ENCODE data around the gene ARID1B.

Gene ARID1B

DNA sequence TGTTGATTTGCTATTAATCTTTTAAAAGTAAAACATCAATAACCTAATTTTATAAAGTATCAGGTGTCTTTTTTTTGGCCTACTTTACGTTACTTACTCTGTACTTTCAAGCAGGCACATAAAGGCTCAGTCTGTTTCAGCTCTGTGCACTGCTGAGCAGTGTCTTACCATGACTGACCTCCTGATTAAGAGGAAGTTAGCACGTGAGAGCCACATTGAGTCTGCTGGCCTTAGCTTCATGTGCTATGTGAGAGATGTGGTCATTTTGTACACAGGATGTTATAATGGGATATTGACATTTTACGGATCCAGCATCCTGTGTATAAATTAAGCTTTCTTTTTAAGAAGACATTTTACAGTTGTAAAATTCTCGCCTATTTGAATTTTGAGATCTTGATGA, 31.9 kb downstream of the ARID1B start:
- H3K27ac ChIP-seq (ENCODE audit: low read depth, low read length, poor library complexity, severe bottlenecking): peak overlapping the region; percentile 67
- H3K79me2 ChIP-seq (ENCODE audit: insufficient read depth, low read length): peaks cover 98% of the 10 kb centered on the region
- H4K20me1 ChIP-seq (ENCODE audit: insufficient read depth, low read length): no peaks in the 10 kb centered on the region
- H3K4me1 ChIP-seq (ENCODE audit: insufficient read depth, low read length, severe bottlenecking): peaks cover 70% of the 10 kb centered on the region
- peaks cover 18% of the 10 kb centered on the region for H3K36me3 ChIP-seq (ENCODE audit: insufficient read depth, low read length)
- no peak overlapping the region for H2AFZ ChIP-seq (ENCODE audit: low read length)
- H3K9me2 ChIP-seq (ENCODE audit: low read depth, low read length): no peaks in the 10 kb centered on the region
- peak overlapping the region; percentile 39 for H3K9ac ChIP-seq (ENCODE audit: low read length)
- H3K9me3 ChIP-seq (ENCODE audit: low read length): no peaks in the 10 kb centered on the region
- peak overlapping the region; percentile 69 for H3K4me2 ChIP-seq (ENCODE audit: low read length)
- no peak for TF ChIP-seq EZH2 (IDR thresholded peaks at IDR 0.05; ENCODE audit: borderline replicate concordance, low read length)
- TF ChIP-seq, protein P1, sequence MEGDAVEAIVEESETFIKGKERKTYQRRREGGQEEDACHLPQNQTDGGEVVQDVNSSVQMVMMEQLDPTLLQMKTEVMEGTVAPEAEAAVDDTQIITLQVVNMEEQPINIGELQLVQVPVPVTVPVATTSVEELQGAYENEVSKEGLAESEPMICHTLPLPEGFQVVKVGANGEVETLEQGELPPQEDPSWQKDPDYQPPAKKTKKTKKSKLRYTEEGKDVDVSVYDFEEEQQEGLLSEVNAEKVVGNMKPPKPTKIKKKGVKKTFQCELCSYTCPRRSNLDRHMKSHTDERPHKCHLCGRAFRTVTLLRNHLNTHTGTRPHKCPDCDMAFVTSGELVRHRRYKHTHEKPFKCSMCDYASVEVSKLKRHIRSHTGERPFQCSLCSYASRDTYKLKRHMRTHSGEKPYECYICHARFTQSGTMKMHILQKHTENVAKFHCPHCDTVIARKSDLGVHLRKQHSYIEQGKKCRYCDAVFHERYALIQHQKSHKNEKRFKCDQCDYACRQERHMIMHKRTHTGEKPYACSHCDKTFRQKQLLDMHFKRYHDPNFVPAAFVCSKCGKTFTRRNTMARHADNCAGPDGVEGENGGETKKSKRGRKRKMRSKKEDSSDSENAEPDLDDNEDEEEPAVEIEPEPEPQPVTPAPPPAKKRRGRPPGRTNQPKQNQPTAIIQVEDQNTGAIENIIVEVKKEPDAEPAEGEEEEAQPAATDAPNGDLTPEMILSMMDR (IDR thresholded peaks at IDR 0.05; ENCODE audit: low read length): no peak
- no peaks in the 10 kb centered on the region for H3K27me3 ChIP-seq (ENCODE audit: insufficient read depth, low read length)
- no peaks in the 10 kb centered on the region for H3F3A ChIP-seq (ENCODE audit: insufficient read depth, low read length)
- H3K4me3 ChIP-seq (ENCODE audit: low read depth, low read length, poor library complexity, severe bottlenecking): no peak overlapping the region

DNA sequence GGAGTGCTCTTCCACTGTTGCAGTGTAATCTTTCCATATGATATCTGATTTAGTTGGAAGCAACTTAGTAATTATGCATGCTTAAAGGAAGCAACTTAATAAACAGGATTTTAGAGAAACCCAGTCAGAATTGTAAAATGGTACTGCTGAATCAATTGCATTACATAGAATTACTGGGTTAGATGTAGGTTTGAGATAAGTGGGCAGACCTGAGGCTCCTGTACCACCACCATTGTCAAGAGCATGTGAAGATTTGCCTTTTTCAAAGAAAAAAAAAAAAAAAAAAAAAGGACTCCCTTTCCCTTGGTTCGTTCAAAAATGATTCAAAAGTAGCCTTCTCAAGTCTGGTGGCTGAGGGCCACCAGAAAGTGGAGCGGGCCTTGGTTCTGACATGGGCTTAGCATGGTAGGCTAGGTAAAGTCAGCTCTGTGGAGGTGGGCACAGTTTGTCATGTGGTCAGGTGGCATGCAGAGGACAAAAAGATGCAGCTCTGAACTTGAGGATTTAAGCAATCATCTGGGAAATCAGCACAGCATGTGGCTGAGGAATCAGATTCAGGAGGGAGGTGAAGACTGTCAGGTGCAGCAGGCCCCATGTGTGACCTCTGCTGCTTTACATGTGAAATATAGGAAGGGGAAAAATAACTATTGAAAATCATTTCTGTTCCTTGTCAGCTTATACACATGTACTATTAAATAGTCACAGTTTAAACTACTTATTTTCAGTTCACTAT, 32.4 kb downstream of the ARID1B start:
- Histone ChIP-seq H2AFZ (ENCODE audit: low read length) (no peak overlapping the region), H3K9ac (ENCODE audit: low read length) (no peak overlapping the region), H3K9me2 (ENCODE audit: low read depth, low read length) (no peaks in the 10 kb centered on the region), H3K79me2 (ENCODE audit: insufficient read depth, low read length) (peaks cover 98% of the 10 kb centered on the region), H3K27ac (ENCODE audit: low read depth, low read length, poor library complexity, severe bottlenecking) (peak overlapping the region; percentile 67), H3F3A (ENCODE audit: insufficient read depth, low read length) (no peaks in the 10 kb centered on the region), H4K20me1 (ENCODE audit: insufficient read depth, low read length) (no peaks in the 10 kb centered on the region), H3K27me3 (ENCODE audit: insufficient read depth, low read length) (no peaks in the 10 kb centered on the region), H3K9me3 (ENCODE audit: low read length) (no peaks in the 10 kb centered on the region), H3K4me3 (ENCODE audit: low read depth, low read length, poor library complexity, severe bottlenecking) (no peak overlapping the region), H3K4me1 (ENCODE audit: insufficient read depth, low read length, severe bottlenecking) (peaks cover 70% of the 10 kb centered on the region), H3K4me2 (ENCODE audit: low read length) (peak overlapping the region; percentile 69; the same call in 1 of the 2 replicates), H3K36me3 (ENCODE audit: insufficient read depth, low read length) (peaks cover 19% of the 10 kb centered on the region)
- TF ChIP-seq EZH2 (IDR thresholded peaks at IDR 0.05; ENCODE audit: borderline replicate concordance, low read length): no peak
- TF ChIP-seq, protein P1 (IDR thresholded peaks at IDR 0.05; ENCODE audit: low read length): no peak

DNA sequence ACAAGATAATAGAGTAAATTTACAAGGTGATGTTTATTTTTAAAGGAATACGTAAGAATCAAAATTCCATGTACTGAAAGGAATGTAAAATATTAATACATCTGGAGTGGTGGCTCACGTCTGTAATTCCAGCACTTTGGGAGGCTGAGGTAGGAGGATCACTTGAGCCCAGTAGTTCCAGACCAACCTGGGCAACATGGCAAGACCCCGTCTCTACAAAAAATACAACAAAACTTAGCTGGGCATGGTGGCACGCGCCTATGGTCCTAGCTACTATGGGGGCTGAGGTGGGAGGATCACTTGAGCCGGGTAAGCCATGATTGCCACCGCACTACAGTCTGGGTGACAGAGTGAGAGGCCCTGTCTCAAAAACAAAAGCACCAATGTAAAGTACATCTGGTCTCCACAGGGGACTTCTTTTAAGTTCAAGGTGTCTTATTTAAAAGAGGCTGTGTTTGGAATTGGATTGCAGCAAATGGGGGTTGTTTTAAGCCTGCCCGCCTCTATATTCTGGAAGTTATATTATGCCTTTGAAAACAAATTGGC, 36.9 kb downstream of the ARID1B start:
- H3K4me3 ChIP-seq (ENCODE audit: low read depth, low read length, poor library complexity, severe bottlenecking): no peak overlapping the region
- peaks cover 63% of the 10 kb centered on the region for H3K4me1 ChIP-seq (ENCODE audit: insufficient read depth, low read length, severe bottlenecking)
- H3K27ac ChIP-seq (ENCODE audit: low read depth, low read length, poor library complexity, severe bottlenecking): no peak overlapping the region
- H3K79me2 ChIP-seq (ENCODE audit: insufficient read depth, low read length): peaks cover 98% of the 10 kb centered on the region
- peaks cover 19% of the 10 kb centered on the region for H3K36me3 ChIP-seq (ENCODE audit: insufficient read depth, low read length)
- no peaks in the 10 kb centered on the region for H3K9me3 ChIP-seq (ENCODE audit: low read length)
- H3F3A ChIP-seq (ENCODE audit: insufficient read depth, low read length): no peaks in the 10 kb centered on the region
- H3K27me3 ChIP-seq (ENCODE audit: insufficient read depth, low read length): no peaks in the 10 kb centered on the region
- H3K9ac ChIP-seq (ENCODE audit: low read length): no peak overlapping the region
- H3K9me2 ChIP-seq (ENCODE audit: low read depth, low read length): no peaks in the 10 kb centered on the region
- H3K4me2 ChIP-seq (ENCODE audit: low read length): no peak overlapping the region
- TF ChIP-seq, protein P1 (IDR thresholded peaks at IDR 0.05; ENCODE audit: low read length): no peak
- TF ChIP-seq EZH2 (IDR thresholded peaks at IDR 0.05; ENCODE audit: borderline replicate concordance, low read length): no peak
- H2AFZ ChIP-seq (ENCODE audit: low read length): no peak overlapping the region
- no peaks in the 10 kb centered on the region for H4K20me1 ChIP-seq (ENCODE audit: insufficient read depth, low read length)

All from OCI-LY1 (cell line).